ENCODE results near the gene IP6K1.
"Not testable (repeated sequence)": the region's sequence is repeated elsewhere in the genome, so short reads cannot be mapped to it uniquely, and the experiment has no call there.

Gene IP6K1

GRCh38 chr3:49794431-49794830, 8.1 kb upstream of the IP6K1 start:
- in situ Hi-C loops (cut with MboI; ENCODE audit: low sequenced_read_pairs), result no loop called here

- in situ Hi-C loops (cut with MboI; ENCODE audit: low sequenced_read_pairs), result no loop called here
Measured at GRCh38 chr3:49793486-49794085, 7.2 kb upstream of the IP6K1 start.

GRCh38 chr3:49792371-49793150, 6.2 kb upstream of the IP6K1 start:
- in situ Hi-C loops (cut with MboI; ENCODE audit: low sequenced_read_pairs), result no loop called here

DNA sequence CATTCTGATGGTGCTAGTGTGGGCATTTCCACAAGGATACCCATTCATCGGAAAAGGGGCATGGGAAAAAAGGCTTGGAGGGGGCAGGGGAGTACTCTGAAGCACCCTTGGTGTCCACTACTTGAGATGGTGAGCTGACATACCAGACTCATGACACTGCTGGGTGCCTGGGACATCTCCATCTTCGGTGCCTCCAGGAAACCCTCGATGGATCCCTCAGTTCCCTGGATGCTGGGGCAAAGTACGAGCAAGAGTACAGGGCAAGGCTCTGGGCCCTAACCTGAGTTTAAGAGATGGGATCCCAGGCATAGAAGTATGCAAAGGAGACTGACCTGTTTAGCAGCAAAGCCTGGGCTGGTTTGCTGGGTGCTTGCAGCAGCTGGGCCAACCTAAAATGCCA, 5.2 kb upstream of the IP6K1 start:
- in situ Hi-C loops (cut with MboI; ENCODE audit: low sequenced_read_pairs), result no loop called here

- in situ Hi-C loops (cut with MboI; ENCODE audit: low sequenced_read_pairs), result no loop called here
Measured at GRCh38 chr3:49790626-49791411, 4.5 kb upstream of the IP6K1 start.

DNA sequence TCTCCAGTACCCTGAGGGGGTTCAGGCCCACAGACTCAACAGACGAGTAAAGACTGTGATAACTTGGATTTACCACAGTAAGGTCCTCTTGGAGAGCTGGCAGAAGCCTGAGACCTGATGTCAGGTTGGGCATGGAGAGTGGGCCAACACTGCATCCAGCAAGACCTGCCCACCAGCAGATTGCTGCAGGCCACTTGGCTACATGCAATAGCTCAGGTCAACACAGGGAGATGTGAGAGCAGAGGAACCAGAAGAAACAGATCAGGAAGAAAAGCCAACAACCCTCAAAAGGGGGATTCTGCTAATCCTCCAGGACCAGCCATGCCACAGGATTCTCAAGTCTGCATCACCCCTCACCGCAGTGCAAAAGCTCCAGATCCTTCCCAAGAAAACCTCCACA, 1.7 kb upstream of the IP6K1 start:
- in situ Hi-C loops (cut with MboI; ENCODE audit: low sequenced_read_pairs), result no loop called here

GRCh38 chr3:49787536-49787935, 1.2 kb upstream of the IP6K1 start:
- in situ Hi-C loops (cut with MboI; ENCODE audit: low sequenced_read_pairs), result no loop called here

GRCh38 chr3:49787182-49787464, 781 bp upstream of the IP6K1 start:
- in situ Hi-C loops (cut with MboI; ENCODE audit: low sequenced_read_pairs), result no loop called here

DNA sequence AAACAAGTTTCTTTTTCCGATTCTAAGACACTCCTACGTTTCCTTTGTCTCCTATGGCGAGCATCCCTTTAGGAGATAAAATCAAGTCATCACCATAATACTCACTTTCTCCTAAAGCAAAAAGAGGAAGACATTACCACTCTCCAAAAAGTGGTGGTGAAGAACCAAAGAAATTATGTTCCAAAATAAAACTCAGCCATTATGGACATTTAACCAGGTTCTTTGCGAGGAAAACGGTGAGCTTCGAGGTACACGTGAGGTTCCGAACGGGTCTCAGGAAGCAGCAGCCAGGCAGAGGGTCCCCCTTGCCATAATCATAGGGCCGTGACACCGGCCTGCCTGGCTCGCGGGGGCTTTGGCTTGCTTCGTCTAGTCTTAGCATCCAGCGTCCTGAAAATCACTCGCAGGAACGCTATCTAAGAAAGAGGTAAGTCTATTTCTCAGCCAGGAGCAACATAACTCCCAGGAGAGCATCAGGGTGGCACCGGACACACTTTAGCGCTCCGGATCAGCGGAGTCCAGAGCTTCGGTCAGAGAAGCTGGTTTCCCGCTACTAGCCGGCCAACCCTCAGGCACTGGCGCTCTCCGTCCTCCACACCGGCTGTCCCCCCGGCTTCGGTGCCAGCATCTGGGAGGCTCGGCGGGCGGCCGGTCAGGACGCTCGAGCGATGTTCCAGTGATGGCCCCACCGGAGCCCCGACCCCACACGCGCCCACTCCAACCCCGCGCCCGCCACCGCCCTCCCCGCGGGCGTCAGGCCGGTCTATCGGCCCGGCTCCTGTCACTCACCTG, 581 bp downstream of the IP6K1 start:
- in situ Hi-C loops (cut with MboI; ENCODE audit: low sequenced_read_pairs), result no loop called here

DNA sequence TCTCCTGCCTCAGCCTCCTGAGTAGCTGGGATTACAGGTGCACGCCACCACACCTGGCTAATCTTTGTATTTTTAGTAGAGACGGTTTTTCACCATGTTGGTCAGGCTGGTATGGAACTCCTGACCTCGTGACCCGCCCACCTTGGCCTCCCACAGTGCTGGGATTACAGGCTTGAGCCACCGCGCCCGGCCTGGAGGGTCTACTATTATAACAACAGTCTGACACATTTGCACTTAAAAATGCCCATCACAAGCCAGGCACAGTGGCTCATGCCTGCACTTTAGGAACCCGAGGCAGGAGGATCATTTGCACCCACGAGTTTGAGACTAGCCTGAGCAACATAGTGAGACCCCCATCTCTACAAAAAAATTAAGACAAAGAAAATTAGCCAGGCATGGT, 4.1 kb downstream of the IP6K1 start:
- in situ Hi-C loops (cut with MboI; ENCODE audit: low sequenced_read_pairs), result not testable (repeated sequence)

DNA sequence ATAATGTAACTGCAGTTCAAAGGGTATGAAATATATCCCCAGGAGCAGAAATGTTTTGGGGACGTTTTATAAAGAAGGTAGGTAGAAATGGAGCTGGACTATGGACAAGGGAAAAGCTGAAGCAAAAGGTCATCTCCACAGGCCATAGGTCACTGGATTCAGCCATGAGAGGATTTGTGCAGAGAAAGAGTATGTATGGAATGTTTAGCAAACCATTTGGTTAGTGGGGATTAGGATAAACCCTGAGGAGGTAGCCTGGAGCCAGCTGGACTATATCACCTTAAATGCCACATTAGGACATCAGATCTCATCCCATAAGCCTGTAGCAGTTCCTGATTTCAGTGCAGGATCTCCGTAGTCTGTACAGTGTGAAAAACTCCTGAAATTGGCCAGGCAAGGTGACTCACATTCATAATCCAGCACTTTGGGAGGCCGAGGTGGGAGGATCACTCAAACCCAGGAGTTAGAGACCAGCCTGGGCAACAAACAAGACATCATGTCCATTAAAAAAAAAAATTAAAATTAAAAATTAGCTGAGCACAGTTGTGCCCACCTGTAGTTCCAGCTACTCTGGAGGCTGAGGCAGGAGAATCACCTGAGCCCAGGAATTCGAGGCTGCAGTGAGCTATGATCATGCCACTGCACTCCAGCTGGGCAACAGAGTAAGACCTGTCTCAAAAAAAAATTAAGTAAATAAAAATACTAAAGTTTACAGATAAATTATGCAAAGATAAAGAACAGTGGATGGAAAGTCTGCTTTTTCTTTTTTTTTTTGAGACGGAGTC, 4.7 kb downstream of the IP6K1 start:
- in situ Hi-C loops (cut with MboI; ENCODE audit: low sequenced_read_pairs), result no loop called here

DNA sequence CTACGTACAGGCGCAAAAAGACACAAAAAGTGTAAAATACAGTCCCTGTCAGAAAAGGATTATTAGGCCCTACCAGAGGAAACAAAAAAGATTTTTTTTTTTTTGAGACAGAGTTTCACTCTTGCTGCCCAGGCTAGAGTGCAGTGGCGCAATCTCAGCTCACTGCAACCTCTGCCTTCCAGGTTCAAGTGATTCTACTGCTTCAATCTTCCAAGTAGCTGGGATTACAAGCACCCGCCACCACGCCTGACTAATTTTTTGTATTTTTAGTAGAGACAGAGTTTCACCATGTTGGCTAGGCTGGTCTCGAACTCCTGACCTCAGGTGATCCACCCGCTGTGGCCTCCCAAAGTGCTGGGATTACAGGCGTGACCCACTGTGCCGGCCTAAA, 5.4 kb downstream of the IP6K1 start:
- in situ Hi-C loops (cut with MboI; ENCODE audit: low sequenced_read_pairs), result not testable (repeated sequence)

GRCh38 chr3:49780080-49780974, 6.0 kb downstream of the IP6K1 start:
- in situ Hi-C loops (cut with MboI; ENCODE audit: low sequenced_read_pairs), result no loop called here

DNA sequence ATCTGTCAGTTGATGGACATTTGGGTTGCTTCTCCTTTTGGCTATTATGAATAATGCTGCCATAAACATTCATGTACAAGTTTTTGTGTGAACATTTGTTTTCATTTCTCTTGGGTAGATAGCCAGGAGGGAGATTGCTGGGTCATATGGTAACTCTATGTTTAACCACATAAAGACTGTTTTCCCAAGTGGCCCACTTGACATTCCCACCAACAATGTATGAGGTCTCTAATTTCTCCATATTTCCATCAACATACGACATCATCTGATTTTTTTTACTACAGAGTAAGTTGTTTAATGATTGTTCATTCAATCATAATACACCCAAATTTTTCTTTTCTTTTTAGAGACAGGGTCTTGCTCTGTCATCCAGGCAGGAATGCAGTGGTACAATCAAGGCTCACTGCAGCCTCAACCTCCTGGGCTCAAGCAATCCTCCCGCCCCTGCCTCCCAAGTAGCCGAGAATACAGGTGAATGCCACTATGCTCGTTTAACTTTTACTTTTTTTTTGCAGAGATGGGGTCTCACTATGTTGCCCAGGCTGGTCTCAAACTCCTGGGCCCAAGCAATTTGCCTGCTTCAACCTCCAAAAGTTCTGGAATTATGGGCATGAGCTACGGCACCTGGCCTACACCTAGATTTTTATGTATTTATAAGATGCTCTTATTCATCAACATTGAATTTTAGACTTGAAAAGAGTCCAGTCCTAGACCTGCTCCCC, 6.8 kb downstream of the IP6K1 start:
- in situ Hi-C loops (cut with MboI; ENCODE audit: low sequenced_read_pairs), result no loop called here

DNA sequence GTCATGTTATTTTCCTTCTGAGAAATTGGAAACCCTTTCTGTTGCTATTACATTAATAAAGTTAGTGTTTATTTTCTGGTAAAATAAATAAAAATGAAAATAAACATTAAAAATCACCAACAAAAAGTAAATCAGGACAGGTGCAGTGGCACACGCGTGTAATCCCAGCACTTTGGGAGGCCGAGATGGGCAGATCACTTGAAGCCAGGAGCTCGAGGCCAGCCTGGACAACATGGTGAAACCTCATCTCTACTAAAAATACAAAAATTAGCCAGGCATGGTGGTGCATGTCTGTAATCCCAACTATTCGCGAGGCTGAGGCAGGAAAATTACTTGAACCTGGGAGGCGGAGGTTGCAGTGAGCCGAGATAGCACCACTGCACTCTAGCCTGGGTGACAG, 10.2 kb downstream of the IP6K1 start:
- in situ Hi-C loops (cut with MboI; ENCODE audit: low sequenced_read_pairs), result not testable (repeated sequence)

DNA sequence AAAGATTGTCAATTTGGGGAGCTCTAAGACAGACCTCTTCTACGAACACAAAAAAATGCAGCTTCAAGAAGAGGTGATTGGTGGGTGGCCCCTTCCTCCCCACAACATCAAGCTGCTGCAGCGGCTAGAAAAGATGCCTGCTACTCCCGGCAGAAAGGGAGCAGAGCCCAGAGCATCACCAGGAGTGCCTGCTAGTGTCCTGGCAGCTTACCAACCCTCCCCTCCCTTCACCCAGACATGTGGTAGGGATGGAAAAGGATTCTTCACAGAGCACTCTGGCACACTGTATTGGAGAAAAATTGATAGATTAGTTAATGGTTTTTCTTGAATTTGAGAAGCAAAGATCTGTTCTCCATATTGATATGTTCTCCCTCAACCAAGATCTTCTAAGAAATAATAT, 10.8 kb downstream of the IP6K1 start:
- in situ Hi-C loops (cut with MboI; ENCODE audit: low sequenced_read_pairs), result no loop called here

GRCh38 chr3:49772703-49773102, 13.6 kb downstream of the IP6K1 start:
- in situ Hi-C loops (cut with MboI; ENCODE audit: low sequenced_read_pairs), result no loop called here

GRCh38 chr3:49771340-49771938, 14.9 kb downstream of the IP6K1 start:
- in situ Hi-C loops (cut with MboI; ENCODE audit: low sequenced_read_pairs), result no loop called here

GRCh38 chr3:49769926-49770325, 16.4 kb downstream of the IP6K1 start:
- in situ Hi-C loops (cut with MboI; ENCODE audit: low sequenced_read_pairs), result no loop called here
